HG02840 (cell line): ENCODE measurements around the gene RARB.

ENCODE experiments used
- ATAC-seq: cut with Tn5 transposase; IDR thresholded peaks from one replicate; pipeline ENCODE4 v1.9.1; 2021; ENCODE audit warnings: mild to moderate bottlenecking, moderate library complexity, moderate number of reproducible peaks; ENCODE audit not compliant: unreplicated experiment, low FRiP score

Gene RARB

DNA sequence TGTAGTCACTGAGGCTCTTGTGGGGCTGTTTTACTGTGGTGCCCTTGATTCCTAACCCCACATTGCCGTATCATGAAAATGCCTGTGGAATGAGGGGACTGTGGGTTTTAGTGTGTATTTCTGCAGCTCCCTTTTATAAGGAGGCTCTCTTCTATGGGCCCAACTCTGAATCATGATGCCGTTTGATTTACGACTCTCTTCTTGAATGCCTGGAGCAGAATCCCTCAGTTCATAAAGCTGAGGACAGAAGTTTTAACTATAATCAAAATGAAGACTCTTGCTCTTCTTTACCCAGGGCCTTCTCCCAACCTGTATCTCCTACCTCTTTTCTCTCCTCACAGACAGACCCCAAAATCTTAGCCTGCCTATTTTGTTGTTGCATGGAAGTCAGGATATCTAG lies 109.5 kb downstream of the RARB start:
- no peak for ATAC-seq

DNA sequence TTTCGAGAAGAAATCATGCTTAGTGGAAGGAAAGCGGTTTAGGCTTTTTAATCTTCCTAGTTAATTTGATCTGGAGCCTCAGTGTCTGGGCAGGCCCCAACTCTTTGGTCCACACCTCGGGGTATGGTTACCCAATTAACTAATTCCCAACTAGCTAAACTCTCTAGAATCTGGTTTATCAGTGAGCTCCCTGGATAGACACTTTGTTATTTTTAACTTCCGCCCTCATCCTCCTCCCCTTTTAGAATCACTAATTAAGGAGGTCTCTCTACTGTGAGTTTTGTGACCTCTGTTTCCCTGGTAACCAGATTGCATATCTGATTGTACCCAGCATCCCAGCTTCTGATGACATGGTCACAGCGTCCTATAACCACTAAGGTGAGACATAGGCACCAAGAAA lies 112.2 kb downstream of the RARB start:
- no peak for ATAC-seq

DNA sequence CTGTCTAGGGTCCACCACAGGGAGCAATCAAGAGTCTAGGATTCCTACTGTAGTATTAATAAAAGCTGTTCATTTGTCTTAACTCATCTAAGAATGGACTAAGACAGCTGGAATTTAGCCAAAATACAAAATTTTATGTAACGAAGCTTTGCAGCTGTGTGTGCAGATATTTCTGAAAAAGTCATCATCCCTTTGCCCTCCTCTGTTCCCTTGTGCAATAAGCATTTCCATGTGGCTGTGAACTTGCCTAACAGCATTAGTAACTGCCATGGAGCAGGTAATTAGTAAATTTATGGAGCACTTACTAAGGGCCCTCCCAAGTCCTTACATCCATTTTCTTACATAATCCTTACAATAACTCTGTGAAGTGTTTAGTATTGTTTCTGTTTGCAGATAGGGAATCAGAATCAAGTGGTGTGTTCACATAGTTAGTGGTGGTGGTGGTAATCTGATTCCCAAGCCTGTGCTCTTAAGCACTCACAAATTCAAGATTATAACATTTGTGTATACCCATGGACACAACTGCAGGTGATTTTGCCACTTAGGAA lies 114.5 kb downstream of the RARB start:
- no peak for ATAC-seq

DNA sequence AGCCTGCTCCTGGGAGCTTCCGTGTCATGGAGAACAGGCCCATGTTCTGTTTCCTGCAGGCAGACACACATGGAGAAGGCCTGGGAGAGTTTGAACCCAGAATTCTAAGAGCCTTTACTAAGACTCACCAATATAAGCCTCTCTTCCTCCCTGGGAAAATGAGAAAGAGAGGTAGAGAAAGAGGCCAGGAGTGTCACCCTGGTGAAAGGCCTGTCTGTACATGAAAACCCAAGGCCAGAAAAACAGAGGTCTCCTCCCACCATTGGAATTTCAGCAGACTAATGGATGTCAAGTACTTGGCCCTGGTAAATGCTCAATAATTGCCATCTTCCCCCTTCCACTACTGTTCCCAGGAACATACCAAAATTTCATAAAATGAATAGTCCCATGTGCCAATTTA lies 119.0 kb downstream of the RARB start:
- no peak for ATAC-seq

DNA sequence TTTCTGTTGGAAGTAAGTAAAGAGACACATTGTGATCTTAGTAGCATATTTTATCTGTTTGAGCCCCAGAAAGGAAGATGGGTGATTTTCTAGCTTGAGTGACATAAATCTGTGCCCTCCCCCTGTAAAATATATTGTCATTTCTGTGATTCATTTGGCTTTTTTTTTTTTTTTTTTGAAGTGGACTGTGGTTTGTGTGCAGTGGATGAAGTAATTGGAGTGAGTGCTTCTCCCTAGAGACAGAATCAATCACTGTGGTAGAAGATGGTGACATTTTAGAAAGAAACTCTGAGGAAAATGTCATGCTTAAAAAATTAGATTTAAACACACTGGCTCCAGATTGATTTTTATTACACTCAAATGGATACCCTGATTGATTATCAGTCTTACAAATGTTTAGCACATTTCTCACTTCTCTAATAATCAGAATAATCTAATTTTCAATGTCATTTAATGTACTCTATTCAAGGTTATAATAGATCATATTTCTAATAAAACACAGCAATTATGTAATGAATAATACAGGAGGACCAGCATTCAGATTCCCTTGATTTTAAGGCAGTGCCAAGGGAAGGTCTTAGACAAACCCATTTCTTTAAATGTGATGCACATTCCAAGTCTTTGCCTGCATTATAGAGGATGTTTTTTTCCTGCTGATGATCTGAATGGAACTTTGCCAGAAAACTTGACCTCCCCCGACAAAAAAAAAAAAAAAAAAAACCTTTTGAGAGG lies 120.0 kb downstream of the RARB start:
- no peak for ATAC-seq

DNA sequence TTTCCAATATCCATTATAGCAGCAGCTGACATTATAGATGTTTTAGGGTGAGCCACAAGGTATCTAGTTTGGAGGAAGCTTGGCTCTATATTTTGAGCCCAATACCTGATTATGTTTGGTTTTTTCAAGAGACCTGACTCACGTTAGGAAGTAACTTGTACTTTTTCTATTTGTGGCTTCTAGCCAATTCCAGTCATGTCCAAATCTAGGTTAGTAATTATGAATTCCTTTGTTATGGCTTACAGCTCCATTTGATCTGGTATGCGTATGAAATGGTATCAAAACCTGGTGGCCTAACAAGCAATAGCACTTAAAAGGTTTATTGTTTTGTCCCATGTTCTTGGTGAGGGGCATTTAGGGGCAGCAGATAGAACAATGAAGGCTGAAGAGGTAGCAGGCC lies 120.8 kb downstream of the RARB start:
- ATAC-seq: no peak

DNA sequence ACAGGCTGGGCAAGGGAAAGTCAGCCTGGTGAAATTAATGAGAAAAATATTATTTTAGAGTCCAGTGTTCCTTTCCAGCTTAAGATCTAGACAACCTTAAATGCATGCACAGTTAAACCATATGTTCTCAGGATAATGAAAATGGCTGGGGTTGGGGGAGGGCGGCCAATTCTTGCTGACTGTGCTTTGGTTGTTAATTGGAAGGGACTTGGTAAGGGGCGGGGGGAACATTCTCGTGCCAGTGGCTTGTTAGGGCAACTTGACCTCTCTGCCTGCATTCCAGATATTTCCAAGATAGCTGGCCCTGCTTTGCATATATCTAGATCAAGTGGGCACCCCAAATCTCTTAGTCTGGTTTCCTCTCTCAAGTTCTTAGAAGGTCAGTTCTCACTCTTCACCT lies 124.2 kb downstream of the RARB start:
- no peak for ATAC-seq

DNA sequence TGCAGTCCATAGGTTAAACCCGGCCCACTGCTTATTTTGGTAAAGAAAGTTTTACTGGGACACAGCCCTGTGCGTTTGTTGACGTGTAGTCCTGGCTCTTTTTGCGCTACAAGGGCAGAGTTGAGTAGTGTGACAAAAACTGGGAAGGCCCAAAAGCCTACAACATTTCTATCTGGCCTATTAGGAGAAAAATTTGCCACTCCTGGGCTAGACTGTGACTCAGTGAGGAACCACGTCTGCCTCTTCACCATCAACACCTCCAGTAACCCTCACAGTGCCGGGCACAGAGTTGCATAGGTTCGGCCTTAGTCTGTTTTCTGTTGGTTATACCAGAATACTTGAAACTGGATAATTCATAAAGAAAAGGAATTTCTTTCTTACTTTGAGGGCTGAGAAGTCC lies 126.3 kb downstream of the RARB start:
- ATAC-seq: no peak

DNA sequence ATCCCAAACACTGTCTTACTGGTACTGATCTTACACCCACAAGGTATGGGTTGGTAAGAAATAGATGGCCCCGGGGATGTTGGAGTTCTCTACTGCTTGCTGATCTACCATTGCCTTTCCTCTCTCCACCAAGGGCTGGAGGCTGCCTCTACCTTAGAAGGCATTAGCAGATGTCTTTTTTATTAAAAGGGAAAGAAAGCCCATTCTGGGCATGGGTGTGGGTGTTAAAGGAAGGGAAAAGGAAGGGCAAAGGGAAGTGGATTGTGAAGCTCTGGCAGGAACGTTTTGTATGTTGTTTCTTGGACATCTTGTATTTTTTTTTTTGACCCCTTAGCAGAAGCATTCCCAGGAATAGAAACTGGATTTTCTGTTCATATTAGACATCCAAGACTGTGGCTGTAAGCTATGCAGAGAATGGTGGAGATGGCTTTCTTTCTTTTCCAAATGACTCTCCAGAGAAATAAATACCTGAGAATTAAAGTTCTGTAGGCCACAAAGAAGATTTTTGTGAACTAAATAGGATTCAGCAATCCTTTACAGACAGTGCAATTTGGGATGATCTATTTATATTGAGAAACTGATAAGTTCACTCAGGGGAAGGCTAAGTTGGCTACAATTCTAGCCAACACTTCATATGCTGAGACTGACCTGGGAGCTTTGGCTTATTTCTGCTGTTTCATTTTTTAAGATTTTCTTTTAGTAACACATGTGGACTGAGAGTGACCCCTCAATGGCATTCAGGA lies 127.8 kb downstream of the RARB start:
- no peak for ATAC-seq

DNA sequence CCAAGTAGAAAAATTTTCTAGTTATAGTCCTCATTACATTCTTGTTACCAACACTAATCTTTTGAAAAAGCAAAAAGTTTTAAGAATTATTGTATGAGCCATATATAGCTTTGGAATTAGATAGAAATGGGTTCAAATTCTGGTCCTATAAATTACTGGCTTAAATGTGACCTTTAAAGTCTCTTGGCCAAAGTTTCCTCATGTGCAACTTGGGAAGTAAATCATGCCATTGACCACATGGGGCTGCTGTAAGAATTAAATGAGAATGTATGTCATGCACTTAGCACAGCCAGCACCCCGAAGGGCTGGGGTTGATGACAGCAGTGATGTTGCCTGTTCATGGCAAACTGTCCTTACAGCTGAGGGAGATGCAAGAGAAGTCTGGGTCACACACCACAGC lies 128.4 kb downstream of the RARB start:
- ATAC-seq: no peak

DNA sequence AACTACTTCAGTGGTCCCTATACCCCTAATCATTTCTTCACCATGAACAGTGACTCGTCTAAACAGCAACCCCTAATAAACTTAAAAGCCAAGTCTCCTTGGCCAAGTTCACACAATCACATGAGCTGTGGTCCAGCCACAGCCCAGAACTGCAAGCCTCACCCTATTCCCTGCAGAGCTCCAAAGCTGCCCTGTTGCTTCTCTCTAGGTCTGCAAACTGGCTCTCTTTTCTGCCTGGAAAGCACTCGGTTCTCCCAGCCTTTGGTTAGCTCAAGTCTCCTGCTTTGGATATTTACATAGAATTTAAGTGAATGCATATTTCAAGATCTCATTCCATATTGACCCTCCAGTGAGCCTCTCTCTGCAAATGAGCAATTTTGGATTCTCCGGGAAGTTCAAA lies 129.6 kb downstream of the RARB start:
- ATAC-seq: no peak

DNA sequence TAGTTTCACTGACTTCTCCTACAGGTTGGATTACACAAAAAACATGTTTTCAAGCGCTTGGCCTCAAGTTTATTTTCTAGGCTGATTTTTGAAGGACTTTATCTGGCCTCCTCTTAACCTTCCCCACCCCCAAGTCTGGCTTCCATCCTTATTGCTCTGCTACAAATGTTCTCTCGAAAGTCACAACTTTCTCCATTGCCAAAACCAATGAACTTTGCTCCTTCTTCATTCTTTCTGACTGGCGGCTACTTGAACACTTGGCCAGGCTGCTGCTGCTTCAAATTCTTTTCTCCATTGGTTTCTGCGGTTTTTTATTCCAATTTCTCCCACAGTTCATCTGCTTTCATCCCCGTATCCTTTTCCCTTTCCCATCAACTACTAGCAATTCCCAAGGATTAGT lies 130.1 kb downstream of the RARB start:
- ATAC-seq: no peak

DNA sequence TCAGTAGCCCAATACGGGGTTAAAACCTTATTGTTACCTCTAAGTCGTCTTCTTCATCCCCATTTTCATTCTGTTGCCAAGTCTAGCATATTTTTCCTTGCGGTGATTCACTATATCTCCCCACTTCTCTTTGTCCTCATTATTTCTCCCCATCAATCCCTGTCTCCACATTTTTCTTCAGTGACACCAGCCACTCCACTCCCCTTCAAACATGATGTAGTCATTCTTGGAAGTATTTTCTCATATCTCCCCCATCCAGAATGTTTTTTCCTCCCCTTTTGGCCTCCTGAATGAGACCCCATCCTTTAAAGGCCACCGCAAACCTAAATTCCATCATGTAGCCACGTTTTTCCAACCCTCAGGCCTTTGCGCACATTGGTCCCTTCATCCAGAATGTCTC lies 130.7 kb downstream of the RARB start:
- no peak for ATAC-seq

DNA sequence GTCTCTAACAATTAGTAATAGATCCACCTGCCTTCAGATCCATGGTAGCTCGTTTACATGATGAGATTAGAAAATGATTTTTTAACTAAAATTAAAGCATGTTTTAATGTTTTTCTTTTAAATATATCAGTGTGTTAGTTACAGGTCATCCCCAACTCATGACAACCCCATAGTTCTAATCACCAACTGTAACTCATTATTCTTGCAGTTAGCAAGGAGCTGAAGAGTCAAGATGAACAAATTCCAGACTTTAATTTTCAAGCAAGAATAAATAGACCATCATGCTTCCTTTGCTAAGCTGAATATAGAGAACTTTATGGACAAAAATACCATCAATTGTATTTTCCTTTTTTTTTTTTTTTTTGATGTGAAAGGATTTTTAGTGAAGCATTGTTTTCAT lies 135.5 kb downstream of the RARB start:
- ATAC-seq: no peak

DNA sequence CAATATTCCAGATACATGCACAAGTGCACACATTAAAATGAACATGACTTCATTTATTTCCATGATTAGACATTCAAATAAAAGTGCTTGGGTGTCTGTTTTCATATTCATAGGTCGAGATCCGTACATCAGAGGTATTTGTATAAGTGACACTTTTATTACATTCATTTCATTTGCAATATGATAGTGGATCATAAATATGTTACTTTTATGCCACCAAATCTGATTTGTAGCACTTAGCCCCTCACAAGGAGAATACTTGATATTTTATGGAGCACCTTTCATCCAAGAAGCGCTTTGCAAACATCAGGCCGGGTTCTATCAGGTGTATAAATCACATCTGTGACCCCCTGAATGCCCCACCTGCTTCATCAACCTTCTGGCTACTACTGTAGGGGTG lies 136.0 kb downstream of the RARB start:
- no peak for ATAC-seq

DNA sequence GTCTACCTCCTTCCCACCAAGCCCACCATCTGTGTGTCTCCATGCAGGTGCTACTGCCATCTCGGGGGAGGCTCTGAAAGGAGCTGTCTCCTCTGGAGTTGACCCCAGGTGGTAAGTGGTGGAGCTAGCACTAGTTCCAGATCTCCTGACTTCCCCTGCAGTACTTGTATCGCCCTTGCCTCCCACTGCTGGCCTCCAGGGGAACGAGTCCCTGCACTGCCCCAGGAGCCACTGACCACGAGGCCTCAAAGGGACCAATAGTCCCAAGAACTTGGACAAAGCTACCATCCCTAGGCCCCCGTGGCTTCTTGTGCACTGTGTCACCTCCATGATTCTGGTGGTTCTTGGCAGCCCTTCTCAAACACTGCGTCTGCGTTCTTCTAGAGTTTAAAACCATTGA lies 137.7 kb downstream of the RARB start:
- ATAC-seq: no peak

DNA sequence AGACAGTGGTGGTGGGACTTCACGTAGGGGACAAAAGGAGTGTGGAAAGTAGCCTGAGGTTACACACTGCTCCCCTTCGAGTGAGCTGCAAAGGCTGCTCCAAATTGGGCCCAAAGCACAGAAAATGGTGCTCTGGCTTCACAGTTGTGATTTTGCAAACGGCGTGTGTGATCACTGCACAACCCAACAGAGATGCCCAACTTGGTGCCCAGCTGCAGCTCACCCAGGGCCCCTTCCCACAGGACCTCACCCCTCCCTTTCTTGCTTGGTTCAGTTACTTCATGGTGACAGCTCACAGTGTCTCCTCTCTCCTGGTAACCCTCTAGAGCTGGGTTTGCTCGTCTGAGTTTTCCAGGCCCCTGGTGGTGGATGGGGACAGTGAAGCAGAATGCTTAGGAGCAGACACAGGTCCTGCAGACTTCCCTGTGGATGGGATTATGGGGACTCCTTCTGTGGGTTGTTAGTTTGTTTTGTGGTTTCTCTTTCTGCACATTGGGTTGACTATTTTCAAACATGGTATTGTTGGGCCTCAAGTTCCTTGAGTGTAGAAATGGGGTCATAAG lies 138.4 kb downstream of the RARB start:
- no peak for ATAC-seq

DNA sequence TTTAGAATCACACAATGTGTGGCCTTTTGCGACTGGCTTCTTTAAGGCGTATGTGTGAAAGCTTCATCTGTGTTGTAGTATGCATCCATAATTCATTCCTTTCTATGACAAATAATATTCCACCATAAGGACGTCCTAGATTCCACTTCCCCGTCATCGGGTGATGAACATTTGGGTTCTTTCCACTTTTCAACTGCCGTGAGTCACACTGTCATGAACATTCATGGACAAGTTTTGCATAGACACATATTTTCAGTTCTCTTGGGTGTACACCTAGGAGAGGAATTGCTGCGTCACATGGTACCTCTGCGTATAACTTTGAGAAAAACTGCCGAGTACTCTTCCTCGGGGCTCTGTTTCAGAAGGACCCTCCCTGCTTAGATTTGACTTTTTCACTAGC lies 139.3 kb downstream of the RARB start:
- no peak for ATAC-seq

DNA sequence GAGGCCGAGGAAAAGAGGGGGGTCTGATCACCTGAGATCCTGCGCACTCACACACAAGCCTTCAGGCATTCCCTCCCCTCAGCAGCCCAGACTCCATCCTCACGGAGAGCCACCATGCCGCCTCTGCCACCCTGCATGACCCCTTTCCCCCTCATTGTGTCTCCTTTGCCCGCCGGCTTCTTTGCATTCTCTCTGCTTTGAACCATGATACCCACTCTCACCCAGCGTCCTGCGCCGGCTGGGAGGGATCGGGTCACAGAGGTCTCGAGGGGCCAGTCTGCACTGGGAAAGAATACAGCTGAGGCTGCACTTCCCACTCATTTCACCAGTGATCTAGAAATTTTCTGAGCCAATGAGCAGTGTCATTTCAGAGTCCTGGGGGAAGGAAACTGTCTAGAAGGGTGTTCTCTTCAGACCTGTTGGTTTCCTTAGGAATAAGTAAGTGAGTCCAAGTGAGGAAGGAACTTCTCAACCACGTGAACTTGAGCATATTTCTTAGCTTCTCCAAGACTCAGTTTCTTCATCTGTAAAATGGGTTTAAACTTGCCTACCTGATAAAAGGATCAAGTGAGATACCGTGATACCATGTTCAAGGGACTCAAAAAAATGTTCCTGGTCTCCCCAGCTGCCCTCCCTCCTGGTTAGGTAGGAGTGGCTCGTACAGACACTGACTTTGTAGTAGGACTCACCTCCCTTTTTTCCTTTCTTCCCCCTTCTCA lies 139.9 kb downstream of the RARB start:
- ATAC-seq: no peak

DNA sequence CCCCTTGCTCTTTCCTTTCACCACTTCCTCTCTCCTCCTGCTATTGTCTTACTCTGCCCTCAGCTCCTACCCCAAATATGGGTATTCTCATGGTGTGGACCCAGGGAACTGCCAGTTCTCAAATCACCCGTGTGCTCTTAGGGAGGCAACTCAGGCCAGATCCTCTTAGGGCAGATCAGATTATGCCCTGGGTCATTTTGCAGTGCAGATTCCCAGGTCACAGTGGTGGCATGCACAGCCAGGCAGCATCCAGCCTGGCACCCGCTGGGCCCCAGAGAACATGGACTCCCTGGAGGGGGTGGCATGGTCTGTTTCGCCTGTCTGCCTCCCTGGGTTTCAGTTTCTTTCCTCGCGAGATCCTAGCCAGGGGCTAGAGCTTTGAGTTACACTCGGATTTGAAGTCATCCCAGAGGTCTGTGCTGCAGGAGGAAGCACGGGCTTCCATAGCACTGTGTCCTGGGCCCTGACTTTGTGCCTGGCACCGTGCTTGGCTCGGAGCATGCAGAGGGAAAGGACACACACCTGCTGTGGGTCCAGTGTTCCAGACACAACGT lies 140.5 kb downstream of the RARB start:
- no peak for ATAC-seq

DNA sequence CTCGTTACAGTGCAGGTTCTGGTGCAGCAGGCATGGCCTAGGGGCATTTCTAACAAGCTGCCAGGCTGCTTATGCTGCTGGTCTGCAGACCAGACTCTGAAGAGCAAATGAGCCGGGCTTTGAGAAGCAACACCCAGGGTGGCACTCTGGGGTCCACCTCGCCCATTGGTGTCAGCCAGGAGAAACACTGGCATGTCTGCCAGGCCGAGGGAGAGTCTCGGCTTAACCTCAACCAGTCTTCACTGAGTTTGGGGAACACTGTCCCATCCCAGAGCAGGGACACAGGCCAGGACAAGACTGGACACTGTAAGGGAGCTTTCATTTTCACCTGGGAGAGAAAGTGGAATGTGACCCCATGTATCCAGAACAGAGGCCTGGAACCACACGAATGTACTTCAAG lies 143.2 kb downstream of the RARB start:
- no peak for ATAC-seq
